BJ (cell line): ENCODE results near the gene TREX2. TPM values are rescaled to one million over a fixed set of nuclear protein-coding genes. Genes with fewer than 3 reads are reported as not detected.

Source experiments
- CTCF ChIA-PET: fragments of 350-600 bp; formaldehyde crosslinking; extraction: SDS; loops from one replicate; lab custom pipeline; 2021; ENCODE audit warnings: antibody characterized with exemption, inconsistent platforms; lab: Yijun Ruan, JAX
- POLR2A ChIA-PET: fragments of 300-600 bp; sonication (Branson Sonifier 250); formaldehyde crosslinking; extraction: SDS; loops from one replicate; lab custom pipeline; 2021; ENCODE audit warnings: antibody characterized with exemption; lab: Charles Lee
- DNase-seq: peaks from one replicate; pipeline ENCODE4 v3.0.0-alpha.2; 2011; ENCODE audit warnings: low read depth
- H3K27me3 ChIP-seq: 2 replicates; pipeline ENCODE4 v1.6.0; 2011; ENCODE audit warnings: low read length; ENCODE audit not compliant: control insufficient read depth, insufficient read depth
- H3K36me3 ChIP-seq: 2 replicates; pipeline ENCODE4 v1.5.1; 2011; ENCODE audit warnings: low read length; ENCODE audit not compliant: control insufficient read depth, insufficient read depth
- H3K4me3 ChIP-seq: 2 replicates; pipeline ENCODE4 v1.5.1; 2011; ENCODE audit warnings: low read depth, mild to moderate bottlenecking, control low read depth, low read length
- CTCF ChIP-seq: IDR thresholded peaks from 2 replicates; pipeline ENCODE4 v1.5.1; 2011; ENCODE audit warnings: low read depth, mild to moderate bottlenecking, control low read depth, inconsistent platforms, low read length, moderate library complexity; ENCODE audit not compliant: insufficient read depth
- polyA plus RNA-seq: library from polyadenylated mRNA; depleted of rRNA; stranded (reverse); fragments of >200 nt; gene quantifications from 2 replicates; pipeline ENCODE4 v1.2.3, GENCODE V29; 2011

TREX2 gene
- polyA plus RNA-seq, 1 experiment, result 1.1 TPM

- CTCF ChIA-PET, result no interaction called here
- Histone ChIP-seq H3K27me3 (no peaks in the 10 kb centered on the region), H3K36me3 (no peaks in the 10 kb centered on the region), H3K4me3 (no peak overlapping the region)
- DNase-seq, result no peak
- POLR2A ChIA-PET, result no interaction called here
- TF ChIP-seq CTCF, result no peak
These were observed 2.2 kb downstream of the TREX2 start for GRCh38 chrX:153443476-153444332.

GRCh38 chrX:153442463-153442862 is 3.4 kb downstream of the TREX2 start:
- DNase-seq, result no peak
- POLR2A ChIA-PET, result no interaction called here
- CTCF ChIA-PET, result no interaction called here
- no peaks in the 10 kb centered on the region for H3K36me3 ChIP-seq
- TF ChIP-seq CTCF, result no peak
- no peak overlapping the region for H3K4me3 ChIP-seq
- no peaks in the 10 kb centered on the region for H3K27me3 ChIP-seq

GRCh38 chrX:153441981-153442380 is 3.9 kb downstream of the TREX2 start:
- no peak for TF ChIP-seq CTCF
- Histone ChIP-seq H3K4me3 (no peak overlapping the region), H3K27me3 (no peaks in the 10 kb centered on the region), H3K36me3 (no peaks in the 10 kb centered on the region)
- no peak for DNase-seq
- ChIA-PET CTCF (no interaction called here), POLR2A (no interaction called here)

GRCh38 chrX:153441296-153441695 is 4.6 kb downstream of the TREX2 start:
- POLR2A ChIA-PET, result interaction anchor here (0.6 kb wide), 1 partner anchor 107 kb away, joined by 3 read pairs; the partner anchor contains the start of gene ZNF275
- H3K27me3 ChIP-seq, result no peaks in the 10 kb centered on the region
- TF ChIP-seq CTCF, result no peak
- DNase-seq, result no peak
- H3K36me3 ChIP-seq, result no peaks in the 10 kb centered on the region
- H3K4me3 ChIP-seq, result no peak overlapping the region
- CTCF ChIA-PET, result no interaction called here

GRCh38 chrX:153440556-153441135 is 5.2 kb downstream of the TREX2 start:
- CTCF ChIA-PET, result no interaction called here
- POLR2A ChIA-PET, result no interaction called here
- H3K36me3 ChIP-seq, result no peaks in the 10 kb centered on the region
- DNase-seq, result no peak
- no peaks in the 10 kb centered on the region for H3K27me3 ChIP-seq
- no peak overlapping the region for H3K4me3 ChIP-seq
- TF ChIP-seq CTCF, result no peak
